K562 (cell line): ENCODE results near the gene KCNMB4. TPM values are rescaled to one million over a fixed set of nuclear protein-coding genes. Genes with fewer than 3 reads are reported as not detected.

ENCODE experiments used
- ATAC-seq: fragments of 200-7000 bp; cut with Tn5 transposase; 3 replicates; pipeline ENCODE4 v1.9.1; 2020; ENCODE audit warnings: moderate library complexity
- BruUV-seq: library from RNA; stranded (reverse); fragments of 400-500 nt; replicated peaks from 2 replicates; lab custom pipeline; 2021; lab: Mats Ljungman, UMichigan
- CTCF ChIA-PET: fragments of 300-600 bp; formaldehyde crosslinking; extraction: SDS; loops from one replicate; lab custom pipeline; 2021; ENCODE audit warnings: low intra/inter-chr PET ratio; lab: Yijun Ruan, JAX
- POLR2A ChIA-PET: fragments of 300-600, 350-650 bp; sonication (Branson Sonifier 250); formaldehyde crosslinking; extraction: SDS; loops from one replicate; lab custom pipeline; 2021; ENCODE audit warnings: antibody characterized with exemption, inconsistent platforms; lab: Yijun Ruan, JAX
- DNase-seq, 4 experiments: peaks; one replicate each; pipeline versions ENCODE4 v3.0.0 to v3.0.0-alpha.2; 2011 to 2018; ENCODE audit warnings: low spot score in 3 of 4, mixed read lengths in 3 of 4; ENCODE audit errors: extremely low read depth in 1 of 4
- FAIRE-seq: peaks from 2 replicates; lab custom pipeline; 2011; peaks lifted over from hg19 to GRCh38; lab: Jason Lieb, UNC
- H2AFZ ChIP-seq: 2 replicates; pipeline ENCODE4 v1.6.0; 2011; ENCODE audit warnings: low read depth, low read length, control low read depth, inconsistent platforms
- H3K27ac ChIP-seq: fragments of 200-600 bp; 3 replicates; pipeline ENCODE4 v1.8.0; 2011; ENCODE audit warnings: low read depth, mild to moderate bottlenecking, control low read depth, inconsistent platforms, low read length, moderate library complexity, mixed read lengths; ENCODE audit errors: extremely low read depth
- H3K27me3 ChIP-seq, 2 experiments: fragments of 300-600 bp in 1 of 2; 2 replicates in 1 of 2; 3 replicates in 1 of 2; pipeline versions ENCODE4 v1.6.0 to v1.8.0; 2011; ENCODE audit warnings: inconsistent platforms in 2 of 2, low read length in 2 of 2, mild to moderate bottlenecking in 1 of 2, mixed read lengths in 1 of 2, moderate library complexity in 1 of 2; ENCODE audit not compliant: control insufficient read depth in 2 of 2, insufficient read depth in 2 of 2
- H3K36me3 ChIP-seq: fragments of 300-600 bp; 3 replicates; pipeline ENCODE4 v1.8.0; 2011; ENCODE audit warnings: mild to moderate bottlenecking, low read length, inconsistent platforms; ENCODE audit not compliant: control insufficient read depth, insufficient read depth
- H3K4me1 ChIP-seq, 2 experiments: fragments of 200-600 bp in 1 of 2; replicated peaks in 1 of 2; 2 replicates in 1 of 2; 3 replicates in 1 of 2; pipeline versions ENCODE4 v1.5.1 to v1.8.0; 2011; ENCODE audit warnings: inconsistent platforms in 2 of 2, low read length in 2 of 2, mild to moderate bottlenecking in 1 of 2, mixed read lengths in 1 of 2, moderate library complexity in 1 of 2; ENCODE audit not compliant: control insufficient read depth in 2 of 2, insufficient read depth in 2 of 2
- H3K4me2 ChIP-seq: 2 replicates; pipeline ENCODE4 v1.6.1; 2011; ENCODE audit warnings: low read length, control low read depth, inconsistent platforms, mixed read lengths; ENCODE audit not compliant: insufficient read depth
- H3K4me3 ChIP-seq: fragments of 200-600 bp; sonication (generic), shearing (Covaris generic); 2 replicates; pipeline ENCODE4 v1.5.1; 2016; ENCODE audit warnings: control low read depth, inconsistent platforms
- H3K79me2 ChIP-seq: fragments of 200-600 bp; 3 replicates; pipeline ENCODE4 v1.8.0; 2011; ENCODE audit warnings: low read length, inconsistent platforms; ENCODE audit not compliant: control insufficient read depth, insufficient read depth
- H3K9ac ChIP-seq, 2 experiments: 2 replicates each; pipeline versions ENCODE4 v1.6.0 to v1.6.1; 2011; ENCODE audit warnings: low read depth in 2 of 2, low read length in 2 of 2, control low read depth in 1 of 2, inconsistent platforms in 1 of 2, mild to moderate bottlenecking in 1 of 2, mixed read lengths in 1 of 2; ENCODE audit not compliant: insufficient read depth in 1 of 2
- H3K9me1 ChIP-seq: one replicate; pipeline ENCODE4 v1.6.0; 2011; ENCODE audit warnings: inconsistent platforms, mild to moderate bottlenecking, low read length, moderate library complexity; ENCODE audit not compliant: control insufficient read depth, insufficient read depth
- H3K9me3 ChIP-seq: replicated peaks from 2 replicates; pipeline ENCODE4 v1.5.1; 2011; ENCODE audit warnings: low read depth, low read length, inconsistent platforms; ENCODE audit not compliant: control insufficient read depth, insufficient read depth
- H4K20me1 ChIP-seq: replicated peaks from 2 replicates; pipeline ENCODE4 v1.6.1; 2011; ENCODE audit warnings: low read length, inconsistent platforms, mixed read lengths; ENCODE audit not compliant: control insufficient read depth, insufficient read depth
- ARHGAP35 ChIP-seq: fragments of 450-650 bp; IDR thresholded peaks from 2 replicates; pipeline ENCODE4 v1.6.1; 2018; ENCODE audit not compliant: partially characterized antibody
- BDP1 ChIP-seq: IDR thresholded peaks from 3 replicates; pipeline ENCODE4 v1.6.1; 2011; ENCODE audit not compliant: insufficient read length, insufficient read depth
- CREB1 ChIP-seq, 2 experiments: sonication (generic) in 1 of 2; formaldehyde crosslinking in 1 of 2; IDR thresholded peaks; 2 replicates each; pipeline versions ENCODE4 v1.6.1 to v1.8.0; 2012 to 2022; ENCODE audit warnings: inconsistent platforms in 1 of 2, mild to moderate bottlenecking in 1 of 2, missing genetic modification reagents in 1 of 2, moderate library complexity in 1 of 2
- ERF ChIP-seq: fragments of 450-650 bp; formaldehyde crosslinking; IDR thresholded peaks from 2 replicates; pipeline ENCODE4 v1.4.0; 2020; ENCODE audit warnings: mild to moderate bottlenecking, mixed read lengths
- RCOR1 ChIP-seq, 2 experiments: IDR thresholded peaks; 2 replicates each; pipeline ENCODE4 v1.6.1; 2012; ENCODE audit warnings: low read depth in 2 of 2, low read length in 2 of 2, borderline replicate concordance in 1 of 2, improper control_type of control experiment in 1 of 2
- SMC3 ChIP-seq: conservative IDR thresholded peaks from 2 replicates; pipeline ENCODE4 v1.6.1; 2011; ENCODE audit warnings: low read depth, low read length, improper control_type of control experiment; ENCODE audit not compliant: insufficient read depth
- ZFP30 ChIP-seq: fragments of 250-450 bp; sonication (Bioruptor Pico); IDR thresholded peaks from 2 replicates; pipeline ENCODE4 v1.8.0; 2022; ENCODE audit warnings: moderate library complexity, mild to moderate bottlenecking, inconsistent platforms, borderline replicate concordance
- ZNF143 ChIP-seq: sonication (generic); formaldehyde crosslinking; IDR thresholded peaks from 2 replicates; pipeline ENCODE4 v1.9.0; 2022; ENCODE audit warnings: mild to moderate bottlenecking, missing genetic modification reagents
- ZNF707 ChIP-seq: fragments of 250-450 bp; sonication (Bioruptor Pico); conservative IDR thresholded peaks from 2 replicates; pipeline ENCODE4 v1.8.0; 2022; ENCODE audit warnings: inconsistent platforms, mild to moderate bottlenecking, moderate library complexity
- WGBS: fragments of 100-300 bp; shearing (Covaris generic); methylation state at CpG from one replicate; pipeline ENCODE4 v1.1.6; 2016; ENCODE audit warnings: low coverage, mixed read lengths; ENCODE audit not compliant: insufficient coverage; ENCODE audit errors: missing lambda C conversion rate; 5-methylcytosine and 5-hydroxymethylcytosine counted together
- in situ Hi-C: fragments of 300-500 bp; cut with MboI; formaldehyde crosslinking; loops from 4 replicates; pipeline ENCODE4 v1.15.0; 2018; ENCODE audit warnings: inconsistent platforms, mixed read lengths
- intact Hi-C: fragments of 100-400 bp; cut with micrococcal nuclease; formaldehyde crosslinking; loops from 2 replicates; pipeline ENCODE4 v1.14.2; 2022
- polyA plus RNA-seq, 8 experiments: library from polyadenylated mRNA; depleted of rRNA in 4 of 8; stranded (reverse) in 5 of 8; unstranded in 3 of 8; fragments of >200 nt; fragmentation: Nextera tagmentation in 2 of 8; fragmentation: Illumina TruSeq in 1 of 8; extraction: Ambion mirVana in 2 of 8; extraction: Trizol in 1 of 8; gene quantifications; 2 replicates each; pipeline versions ENCODE4 v1.2.1 to v1.2.3, GENCODE V29; 2011 to 2014; ENCODE audit warnings: inconsistent platforms in 1 of 8, missing spikeins in 1 of 8
- total RNA-seq, 7 experiments: library from RNA; depleted of rRNA in 6 of 7; stranded (reverse); fragments of >200 nt in 6 of 7; fragmentation: Illumina TruSeq in 2 of 7; extraction: Trizol in 2 of 7; gene quantifications; 2 replicates each; pipeline versions ENCODE4 v1.2.1 to v1.2.3, GENCODE V29; 2011 to 2021; ENCODE audit warnings: low replicate concordance in 1 of 7

KCNMB4 gene
- total and polyA plus RNA-seq, 9 of the 15 experiments (the other 6 are each of a cell fraction or from before 2014, with no cell fraction given): 0.01 to 0.14 (median 0.06) TPM; not detected in 1

DNA sequence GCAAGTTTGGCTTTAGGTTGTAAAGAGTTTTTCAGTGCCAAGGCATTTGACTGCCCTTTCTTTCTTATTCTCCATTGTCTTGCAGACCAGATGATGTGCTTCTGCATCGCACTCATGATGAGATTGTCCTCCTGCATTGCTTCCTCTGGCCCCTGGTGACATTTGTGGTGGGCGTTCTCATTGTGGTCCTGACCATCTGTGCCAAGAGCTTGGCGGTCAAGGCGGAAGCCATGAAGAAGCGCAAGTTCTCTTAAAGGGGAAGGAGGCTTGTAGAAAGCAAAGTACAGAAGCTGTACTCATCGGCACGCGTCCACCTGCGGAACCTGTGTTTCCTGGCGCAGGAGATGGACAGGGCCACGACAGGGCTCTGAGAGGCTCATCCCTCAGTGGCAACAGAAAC lies 64.3 kb downstream of the KCNMB4 start:
- BruUV-seq: no TSS peak
- 0% methylated on average over 11 of the region's 11 CpGs for WGBS
- H3K27me3 ChIP-seq: peaks cover 5 to 15% of the 10 kb centered on the region in 2 experiments
- TF ChIP-seq ZNF707 (CRISPR knock-in tag) (no peak), CREB1 (IDR thresholded peaks at IDR 0.05) (no peak), CREB1 (CRISPR knock-in tag; IDR thresholded peaks at IDR 0.05) (no peak)
- H3K4me3 ChIP-seq: no peak overlapping the region
- in situ Hi-C loops: no loop called here
- ChIA-PET POLR2A (no interaction called here), CTCF (no interaction called here)
- no peak for ATAC-seq
- no peak for FAIRE-seq
- intact Hi-C loops: no loop called here
- H3K4me2 ChIP-seq: no peak overlapping the region
- DNase-seq: no peak
- H3K9ac ChIP-seq: no peak overlapping the region
- H3K27ac ChIP-seq: no peak overlapping the region
- no peak overlapping the region for H2AFZ ChIP-seq
- no peaks in the 10 kb centered on the region for H4K20me1 ChIP-seq
- H3K79me2 ChIP-seq: no peaks in the 10 kb centered on the region
- H3K4me1 ChIP-seq: no peaks in the 10 kb centered on the region
- no peaks in the 10 kb centered on the region for H3K9me3 ChIP-seq
- H3K36me3 ChIP-seq: no peaks in the 10 kb centered on the region
- H3K9me1 ChIP-seq: no peaks in the 10 kb centered on the region

DNA sequence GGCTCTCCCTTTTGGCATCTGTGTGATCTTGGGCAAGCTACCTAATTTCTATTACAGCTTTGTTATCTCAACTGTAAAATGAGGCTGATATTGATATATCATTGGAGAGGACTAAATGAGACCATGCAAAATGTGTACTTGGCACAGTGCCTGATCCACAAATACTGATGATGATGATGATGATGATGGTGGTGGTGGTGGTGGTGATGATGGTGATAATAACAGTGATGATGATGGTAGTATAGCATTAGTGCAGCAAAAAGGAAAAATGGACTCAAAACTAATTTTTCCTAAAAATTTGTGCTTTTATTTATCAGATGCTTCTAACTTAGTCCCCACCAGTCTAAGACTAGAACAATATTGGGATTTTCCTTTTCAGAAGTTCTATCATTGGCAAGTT lies 70.7 kb downstream of the KCNMB4 start:
- ChIA-PET CTCF (no interaction called here), POLR2A (no interaction called here)
- Histone ChIP-seq H4K20me1 (no peaks in the 10 kb centered on the region), H3K9me3 (no peaks in the 10 kb centered on the region), H3K27ac (no peak overlapping the region), H3K9ac (no peak overlapping the region), H3K9me1 (no peaks in the 10 kb centered on the region)
- no peak for DNase-seq
- no peak for TF ChIP-seq SMC3
- no peak for TF ChIP-seq ZNF143 (CRISPR knock-in tag)
- TF ChIP-seq BDP1: no peak
- no peak for TF ChIP-seq RCOR1 (IDR thresholded peaks at IDR 0.05; ENCODE audit: borderline replicate concordance in 1 of 2, low read depth in 2 of 2, low read length in 2 of 2)
- no peak for TF ChIP-seq ARHGAP35
- no peak for TF ChIP-seq ERF (CRISPR knock-in tag)
- TF ChIP-seq ZFP30 (CRISPR knock-in tag): no peak
- TF ChIP-seq, all 486 proteins: peak for 0
- 0 out of 5 replicates have a peak, but pooled peaks cover 0 to 5% of the 10 kb centered on the region in 2 experiments for H3K27me3 ChIP-seq
- in situ Hi-C loops: no loop called here
- no TSS peak for BruUV-seq
- no peaks in the 10 kb centered on the region for H3K36me3 ChIP-seq
- intact Hi-C loops: no loop called here
- H3K79me2 ChIP-seq: no peaks in the 10 kb centered on the region
- no peaks in the 10 kb centered on the region for H3K4me1 ChIP-seq
- H3K4me3 ChIP-seq: no peak overlapping the region
- no peak for ATAC-seq
- no peak overlapping the region for H3K4me2 ChIP-seq
- no peak for FAIRE-seq
- H2AFZ ChIP-seq: no peak overlapping the region
